NCI-H2196 (cell line): ENCODE measurements around the gene GALNT4.

Source experiments
- DNase-seq: peaks from one replicate; lab custom pipeline; 2025; ENCODE audit not compliant: unreplicated experiment; lab: John Stamatoyannopoulos, UW

Gene GALNT4

DNA sequence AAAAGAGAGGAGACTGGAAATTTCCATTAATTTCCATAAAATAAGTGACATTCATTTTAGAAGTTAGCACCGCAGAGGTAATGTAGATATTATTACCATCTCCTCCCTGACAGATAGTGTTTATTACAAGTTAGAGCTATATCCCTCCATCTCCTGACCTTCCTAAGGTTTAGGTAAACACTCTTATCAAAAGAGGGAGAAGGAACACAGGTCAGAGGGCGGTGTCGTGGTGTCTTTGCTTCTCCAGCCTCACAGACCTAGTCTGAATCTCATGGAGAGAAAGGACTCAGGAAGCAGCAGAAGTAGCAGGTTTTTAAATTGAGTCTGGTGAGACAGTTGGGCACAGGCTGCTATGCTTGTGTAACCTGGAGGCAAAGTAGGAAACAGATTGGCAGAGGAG is 12.8 kb upstream of the GALNT4 start:
- DNase-seq, result no peak

DNA sequence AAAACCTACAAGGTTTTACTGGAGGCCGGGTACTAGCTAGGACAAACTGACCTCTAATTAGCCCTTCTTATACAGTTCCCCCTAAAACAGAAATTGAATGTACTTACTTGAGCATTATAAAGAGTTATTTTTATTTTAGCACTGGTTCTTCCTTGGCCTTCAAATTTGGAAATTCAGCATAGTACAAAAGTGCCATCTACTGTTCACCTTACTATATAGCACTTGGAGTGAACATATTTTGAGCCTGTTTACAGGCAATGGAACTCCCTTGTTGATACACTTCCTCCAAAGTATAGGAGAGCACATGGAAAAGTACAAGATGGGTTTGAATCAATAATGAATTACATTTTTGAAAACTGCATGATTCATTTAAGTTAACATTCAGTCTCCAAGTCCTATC is 5.1 kb upstream of the GALNT4 start:
- DNase-seq, result peak; percentile 58

- DNase-seq, result no peak
These were observed 3.8 kb upstream of the GALNT4 start for GRCh38 chr12:89528434-89528833.

DNA sequence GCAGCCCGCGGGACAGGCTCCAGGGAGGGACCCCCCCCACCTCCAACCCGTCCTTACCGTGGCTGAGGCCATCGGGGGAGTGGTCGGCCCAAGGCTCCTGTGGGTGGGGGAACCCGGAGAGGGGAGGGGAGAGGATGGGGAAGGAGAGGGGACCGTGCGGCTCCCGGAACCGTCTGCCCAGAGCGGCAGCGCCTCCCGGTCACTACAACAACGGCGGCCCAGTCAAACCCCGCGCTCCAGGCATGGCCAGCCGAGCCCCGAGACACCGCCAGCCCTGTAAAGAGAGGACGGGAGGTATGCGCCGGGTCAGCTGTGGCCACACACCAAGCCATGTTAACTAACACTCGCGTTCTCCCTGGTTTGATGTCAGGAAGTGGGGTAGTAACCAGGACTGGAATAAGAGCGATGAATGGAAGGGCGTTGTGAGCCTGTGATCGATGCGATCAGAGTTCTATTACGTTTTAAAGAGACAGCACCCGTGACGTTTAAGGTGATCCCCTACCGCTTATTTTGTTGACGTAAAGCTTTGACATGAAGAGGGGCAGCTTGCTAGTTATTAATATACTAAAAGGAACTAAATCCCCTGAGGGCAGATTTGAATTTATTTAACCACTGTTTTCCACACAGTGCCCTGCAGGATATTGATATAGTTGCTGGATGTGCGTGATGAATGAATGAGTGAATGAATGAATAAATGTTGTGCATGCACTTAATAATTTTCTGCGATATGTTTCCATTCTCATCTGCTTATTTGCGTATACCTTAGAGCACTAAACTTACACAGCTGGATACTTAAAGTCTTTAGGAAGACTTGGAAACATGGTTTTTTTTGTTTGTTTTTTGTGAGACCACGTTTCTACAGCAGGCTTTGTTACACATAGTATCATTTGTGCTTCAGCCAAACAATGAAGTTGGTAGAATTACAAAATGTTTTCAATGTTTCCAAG is 1.5 kb upstream of the GALNT4 start, which contains the start of gene POC1B:
Gene POC1B, minus strand, starts transcription at position 224 of the 947 bp plus-strand sequence. Its CDS starts 152 bp downstream, at position 72.
- DNase-seq, result peak; percentile 77

DNA sequence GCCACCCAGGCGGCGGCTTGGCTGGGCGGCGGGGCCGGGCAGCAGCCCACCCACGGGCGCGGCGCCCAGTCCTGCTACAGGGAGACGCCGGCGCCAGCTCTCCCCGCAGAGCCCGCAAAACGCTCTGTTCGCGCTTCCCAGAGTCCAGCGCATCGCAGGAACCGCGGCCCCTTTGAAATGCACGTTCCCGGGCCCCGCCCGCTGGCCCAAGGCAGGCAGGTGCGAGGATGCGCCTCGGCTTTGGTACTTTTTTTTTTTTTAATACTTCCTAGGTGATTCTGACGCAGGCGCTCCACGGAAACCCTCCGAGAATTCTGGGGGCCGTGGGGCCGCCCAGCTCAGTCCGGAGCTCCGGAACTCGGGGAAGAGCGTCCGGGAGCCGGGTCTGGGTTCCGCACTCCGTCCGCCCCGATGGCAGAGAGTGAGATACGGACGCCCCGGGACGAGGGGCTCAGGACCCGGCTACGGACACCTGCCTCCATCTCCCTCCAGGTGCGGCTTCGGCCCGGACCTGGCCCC is 768 bp upstream of the GALNT4 start:
- peak; percentile 44 for DNase-seq

DNA sequence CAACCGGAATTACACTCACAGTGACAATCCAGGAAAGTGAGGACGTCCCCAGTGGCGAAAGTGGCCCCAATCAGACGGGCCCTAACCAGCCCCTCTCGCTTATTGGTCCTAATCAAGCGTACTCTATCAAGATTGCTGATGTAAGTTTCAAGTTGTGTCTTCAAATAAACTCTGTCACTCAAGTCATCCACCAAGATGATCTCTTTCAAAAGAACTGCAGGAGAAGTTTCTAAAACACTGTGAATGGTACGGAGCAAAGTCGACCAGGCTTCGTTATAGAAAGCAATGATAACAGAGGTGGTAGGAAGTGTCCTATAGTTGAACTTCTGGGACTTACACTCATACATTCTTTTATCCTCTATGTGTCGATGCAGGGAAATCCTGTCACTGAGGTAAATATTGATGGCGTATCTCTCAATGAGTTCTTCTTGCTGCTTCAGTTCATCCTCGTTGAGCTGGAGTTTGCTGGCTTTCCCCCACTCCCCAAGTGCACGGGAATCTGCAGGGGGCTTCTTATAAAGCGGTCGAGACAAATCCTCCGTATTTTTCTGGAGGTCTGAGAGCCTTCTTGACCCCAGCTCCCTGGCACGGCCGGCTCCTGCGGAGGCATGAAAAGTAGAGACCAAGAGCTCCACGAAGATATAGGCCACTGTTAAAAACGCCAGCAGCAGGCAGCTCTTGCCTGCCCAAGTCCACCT is 604 bp downstream of the GALNT4 start:
- DNase-seq, result no peak

DNA sequence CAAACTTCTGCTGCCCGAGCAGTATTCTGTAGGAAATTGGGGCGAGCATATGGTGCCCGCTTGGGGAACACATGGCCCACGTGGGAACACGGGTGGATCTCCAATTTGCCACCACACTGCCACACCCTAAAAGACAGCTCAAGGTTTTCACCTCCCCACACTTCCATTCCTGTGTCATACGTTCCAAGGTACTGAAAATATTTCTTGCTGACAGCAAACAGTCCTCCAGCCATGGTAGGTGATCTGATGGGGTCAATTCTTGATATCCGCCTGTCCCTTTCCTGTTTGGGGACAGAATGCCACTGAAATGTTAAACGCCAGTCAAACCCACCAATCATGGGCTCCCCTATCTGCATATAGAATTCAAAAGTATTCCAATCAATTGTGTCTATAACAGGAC is 1.2 kb downstream of the GALNT4 start:
- no peak for DNase-seq

DNA sequence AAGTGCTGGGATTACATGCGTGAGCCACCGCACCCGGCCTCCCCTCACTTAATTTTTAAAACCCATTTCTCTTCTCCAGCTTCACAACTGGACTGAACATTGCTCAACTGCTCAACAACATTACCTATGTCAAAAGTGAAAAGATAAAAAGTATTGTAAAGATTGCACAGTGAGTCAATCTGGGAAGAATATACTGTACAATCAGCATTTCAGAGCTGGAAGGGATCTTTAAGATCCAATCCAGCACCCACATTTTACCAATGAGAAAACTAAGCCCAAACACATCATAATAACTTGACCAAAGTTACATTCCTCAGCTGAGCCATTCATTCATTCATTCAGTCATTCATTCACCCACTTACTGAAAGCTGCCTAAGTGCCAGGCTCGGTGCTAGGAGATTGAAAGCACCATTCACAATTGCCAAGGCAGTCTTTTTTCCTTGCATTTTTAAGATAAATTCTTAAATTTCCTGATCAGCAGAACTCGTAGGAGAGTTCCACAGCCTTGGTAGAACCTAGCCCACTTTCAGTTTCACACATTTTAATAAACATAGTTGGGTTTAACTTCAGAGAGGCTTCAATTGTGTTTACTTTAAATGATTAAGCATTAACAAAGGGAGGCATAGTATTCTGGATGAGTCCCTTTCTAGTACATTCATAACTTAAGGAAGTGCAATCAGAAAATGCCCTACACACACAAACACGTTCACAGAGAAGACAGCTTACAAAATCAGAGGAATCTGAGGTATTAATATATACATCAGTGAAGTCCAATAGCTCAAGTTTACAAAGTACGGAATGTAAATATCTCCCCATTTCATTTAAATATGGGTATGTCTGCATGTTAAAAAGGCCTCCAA is 3.0 kb downstream of the GALNT4 start:
- no peak for DNase-seq

- DNase-seq, result no peak
These were observed 6.9 kb downstream of the GALNT4 start for GRCh38 chr12:89517720-89518119.

DNA sequence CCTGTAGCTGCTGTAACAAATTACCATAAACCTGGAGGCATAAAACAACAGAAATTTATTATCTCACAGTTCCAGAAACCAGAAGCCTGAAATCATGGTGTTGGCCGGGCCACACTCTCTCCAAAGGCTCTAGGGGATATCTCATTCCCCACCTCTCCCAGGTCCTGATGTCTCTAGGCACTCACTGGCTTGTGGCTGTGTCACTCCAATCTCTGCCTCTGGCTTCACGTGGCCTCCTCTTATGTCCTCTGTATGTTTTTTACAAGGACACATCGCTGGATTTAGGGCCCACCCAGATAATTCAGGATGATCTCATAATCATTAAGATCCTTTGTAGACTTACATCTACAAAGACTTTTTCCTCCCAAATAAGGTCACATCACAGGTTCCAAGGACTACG is 8.0 kb downstream of the GALNT4 start:
- DNase-seq, result no peak

DNA sequence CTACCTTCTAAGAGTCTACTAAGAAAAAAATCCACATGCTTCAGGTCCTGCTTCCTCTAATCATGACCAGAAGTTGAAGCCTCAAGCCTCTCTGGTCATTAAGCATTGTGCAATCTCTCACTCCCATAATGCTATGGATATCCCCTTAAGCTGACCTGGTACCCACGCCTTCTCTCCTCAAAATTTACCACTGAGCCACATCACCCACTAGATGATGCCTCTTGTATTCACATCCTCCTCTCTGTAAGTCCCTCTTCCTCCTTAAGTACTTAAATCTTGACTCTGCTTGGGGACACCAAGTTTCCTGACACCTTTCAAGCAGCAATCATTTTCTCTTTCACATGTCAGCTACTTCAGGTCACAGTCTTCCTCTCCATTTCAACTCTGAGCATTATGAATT is 9.8 kb downstream of the GALNT4 start:
- DNase-seq, result no peak

DNA sequence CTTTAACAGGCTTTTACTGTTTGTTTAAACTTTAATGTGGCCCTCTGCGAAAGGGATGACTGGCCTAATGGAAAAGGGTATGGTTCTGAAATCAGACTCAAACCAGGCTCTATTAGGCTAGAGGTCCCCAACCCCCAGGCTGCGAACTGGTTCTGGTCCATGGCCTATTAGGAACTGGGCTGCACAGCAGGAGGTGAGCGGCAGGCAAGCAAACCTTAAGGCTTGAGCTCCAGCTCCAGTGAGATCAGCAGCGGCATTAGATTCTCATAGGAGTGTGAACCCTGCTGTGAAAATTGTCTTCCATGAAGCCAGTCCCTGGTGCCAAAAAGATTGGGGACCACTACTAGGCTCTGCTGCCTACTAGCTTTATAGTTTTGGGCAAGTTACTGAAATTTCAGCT is 11.1 kb downstream of the GALNT4 start:
- no peak for DNase-seq

DNA sequence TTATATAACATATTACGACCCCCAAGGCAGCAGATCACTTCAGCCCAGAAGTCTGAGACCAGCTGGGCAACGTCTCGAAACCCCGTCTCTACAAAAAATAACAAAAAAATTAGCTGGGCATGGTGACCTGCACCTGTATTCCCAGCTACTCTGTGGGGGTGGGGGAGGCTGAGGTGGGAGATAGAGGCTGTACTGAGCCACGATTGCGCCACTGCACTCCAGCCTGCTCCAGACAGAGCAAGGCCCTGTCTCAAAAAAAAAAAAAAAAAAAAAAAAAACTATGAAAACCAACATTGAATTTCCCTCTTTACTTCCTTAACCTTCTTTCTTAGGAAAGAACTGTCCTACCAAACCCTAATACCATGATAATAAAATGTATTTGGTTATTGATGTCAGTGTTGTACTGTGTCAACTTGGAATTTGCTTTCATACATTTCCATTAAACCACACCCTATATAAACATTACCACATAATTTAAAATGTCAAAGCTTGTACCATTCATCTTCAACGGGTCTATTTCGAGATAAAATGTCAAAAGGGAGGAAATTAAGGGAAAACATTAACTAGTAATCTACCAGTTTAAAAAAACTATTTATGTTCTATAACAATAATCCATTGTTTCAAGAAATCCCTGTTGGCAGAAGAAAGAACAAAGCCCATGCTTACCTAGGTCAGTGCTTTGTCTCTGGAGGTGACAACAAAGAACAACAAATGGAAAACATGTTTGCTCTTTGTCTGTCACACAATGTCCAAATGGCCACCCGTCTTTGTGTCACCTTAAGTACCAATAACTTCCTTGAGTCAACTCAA is 17.4 kb downstream of the GALNT4 start:
- no peak for DNase-seq

DNA sequence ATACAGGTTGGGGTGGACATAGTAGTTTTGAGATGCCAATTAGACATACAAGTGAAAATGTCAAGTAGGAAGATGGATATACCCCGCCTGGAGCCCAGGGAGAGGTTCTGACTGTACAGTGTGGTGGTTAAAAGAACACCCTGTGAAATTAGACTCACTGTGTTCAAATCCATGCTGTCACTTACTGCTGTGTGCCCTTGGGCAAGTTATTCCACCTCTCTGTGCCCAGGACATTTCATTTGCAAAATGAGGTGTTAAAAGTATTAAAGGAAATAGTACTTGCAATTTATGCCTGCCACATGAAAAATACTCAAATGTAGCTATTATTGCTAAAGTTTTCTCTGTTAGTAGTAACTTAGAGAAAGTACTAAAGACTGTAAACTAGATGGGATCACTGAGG is 18.5 kb downstream of the GALNT4 start:
- DNase-seq, result no peak

GRCh38 chr12:89504560-89505346 is 19.8 kb downstream of the GALNT4 start:
- no peak for DNase-seq

- DNase-seq, result no peak
These were observed 22.8 kb downstream of the GALNT4 start for GRCh38 chr12:89501793-89502192.

GRCh38 chr12:89499857-89500256 is 24.7 kb downstream of the GALNT4 start:
- no peak for DNase-seq

DNA sequence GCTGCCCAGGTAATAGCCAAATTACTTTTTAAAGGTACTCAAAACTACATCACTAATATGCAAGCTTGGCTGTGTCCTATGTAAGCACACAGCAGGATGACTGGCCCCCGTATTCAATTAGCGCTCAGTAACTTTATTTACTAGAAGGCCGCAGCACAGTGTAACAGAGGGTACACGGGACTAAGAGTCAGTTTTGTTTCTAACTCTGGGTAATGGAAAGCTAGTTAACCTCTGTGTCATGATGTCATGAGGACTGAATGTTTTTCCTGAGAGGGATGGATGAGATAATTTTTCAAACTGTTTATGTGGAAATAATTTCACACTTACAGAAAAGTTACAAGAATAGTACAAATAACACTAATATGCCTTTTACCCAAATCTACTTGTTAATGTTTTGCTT is 27.1 kb downstream of the GALNT4 start:
- no peak for DNase-seq

DNA sequence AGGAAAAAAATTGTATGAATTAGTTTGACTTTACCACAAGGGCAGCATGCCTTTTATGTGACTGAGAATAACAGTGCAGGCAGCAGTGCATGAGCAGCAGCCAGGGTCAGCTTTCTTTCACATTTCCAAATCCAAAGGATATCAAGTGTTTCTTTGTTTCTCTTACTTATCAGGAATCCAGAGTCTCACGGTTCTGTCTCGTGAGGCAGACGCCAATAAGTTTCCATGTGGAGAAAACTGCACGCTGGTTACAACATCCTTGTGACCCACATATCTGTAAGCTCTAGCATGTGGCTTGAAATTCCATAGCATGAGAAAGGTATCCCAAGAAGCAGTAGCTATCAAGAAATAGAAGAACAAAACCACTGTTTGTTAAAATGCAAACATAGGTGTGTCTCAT is 27.6 kb downstream of the GALNT4 start:
- DNase-seq, result no peak
